H9 (cell line): ENCODE measurements around the gene NEDD9. TPM values are rescaled to one million over a fixed set of nuclear protein-coding genes. Genes with fewer than 3 reads are reported as not detected.

ENCODE experiments used
- DNase-seq: peaks from one replicate; pipeline ENCODE4 v3.0.0-alpha.2; 2017
- H2AFZ ChIP-seq: one replicate; pipeline ENCODE4 v1.6.1; 2013; ENCODE audit warnings: mild to moderate bottlenecking, low read length, control low read depth, moderate library complexity
- H2AK5ac ChIP-seq: 2 replicates; pipeline ENCODE4 v1.6.1; 2013; ENCODE audit warnings: low read length, control low read depth, mixed read lengths; ENCODE audit not compliant: insufficient read length
- H2BK120ac ChIP-seq: one replicate; pipeline ENCODE4 v1.6.1; 2013; ENCODE audit warnings: low read depth, mild to moderate bottlenecking, low read length, control low read depth, inconsistent platforms; ENCODE audit not compliant: poor library complexity, severe bottlenecking
- H2BK12ac ChIP-seq: 2 replicates; pipeline ENCODE4 v1.6.1; 2013; ENCODE audit warnings: low read length, control low read depth, mixed read lengths, low read depth; ENCODE audit not compliant: insufficient read length
- H2BK15ac ChIP-seq: 2 replicates; pipeline ENCODE4 v1.6.1; 2013; ENCODE audit warnings: low read depth, low read length, control low read depth
- H2BK20ac ChIP-seq: one replicate; pipeline ENCODE4 v1.6.1; 2013; ENCODE audit warnings: low read depth, mild to moderate bottlenecking, low read length, control low read depth, inconsistent platforms; ENCODE audit not compliant: poor library complexity, severe bottlenecking
- H2BK5ac ChIP-seq: 2 replicates; pipeline ENCODE4 v1.6.1; 2013; ENCODE audit warnings: low read length, control low read depth, mixed read lengths; ENCODE audit not compliant: insufficient read length
- H3K14ac ChIP-seq: 2 replicates; pipeline ENCODE4 v1.6.1; 2013; ENCODE audit warnings: low read length, control low read depth; ENCODE audit not compliant: insufficient read depth
- H3K18ac ChIP-seq: 2 replicates; pipeline ENCODE4 v1.6.1; 2013; ENCODE audit warnings: low read depth, mild to moderate bottlenecking, mixed read lengths, low read length, control low read depth; ENCODE audit not compliant: insufficient read length
- H3K23ac ChIP-seq: 2 replicates; pipeline ENCODE4 v1.6.1; 2013; ENCODE audit warnings: low read length, control low read depth, mixed read lengths, low read depth; ENCODE audit not compliant: insufficient read length
- H3K23me2 ChIP-seq: 2 replicates; pipeline ENCODE4 v1.6.1; 2013; ENCODE audit warnings: low read depth, mild to moderate bottlenecking, mixed read lengths, low read length, control low read depth; ENCODE audit not compliant: insufficient read length, poor library complexity, severe bottlenecking
- H3K27ac ChIP-seq: 2 replicates; pipeline ENCODE4 v1.5.1; 2013; ENCODE audit warnings: low read length, control low read depth, mixed read lengths, low read depth; ENCODE audit not compliant: insufficient read length
- H3K27me3 ChIP-seq: 2 replicates; pipeline ENCODE4 v1.6.1; 2013; ENCODE audit warnings: low read length, control low read depth, inconsistent platforms; ENCODE audit not compliant: insufficient read depth
- H3K4ac ChIP-seq: 2 replicates; pipeline ENCODE4 v1.6.1; 2013; ENCODE audit warnings: low read depth, mild to moderate bottlenecking, control low read depth, inconsistent platforms, low read length, moderate library complexity
- H3K4me1 ChIP-seq: 2 replicates; pipeline ENCODE4 v1.6.1; 2013; ENCODE audit warnings: low read length, control low read depth, inconsistent platforms; ENCODE audit not compliant: insufficient read depth
- H3K4me2 ChIP-seq: 2 replicates; pipeline ENCODE4 v1.6.1; 2013; ENCODE audit warnings: low read length, control low read depth, mixed read lengths; ENCODE audit not compliant: insufficient read length, insufficient read depth
- H3K56ac ChIP-seq: 2 replicates; pipeline ENCODE4 v1.6.1; 2013; ENCODE audit warnings: low read depth, mild to moderate bottlenecking, mixed read lengths, low read length, control low read depth; ENCODE audit not compliant: insufficient read length
- H3K79me1 ChIP-seq: 2 replicates; pipeline ENCODE4 v1.6.1; 2013; ENCODE audit warnings: low read depth, mild to moderate bottlenecking, moderate library complexity, low read length, control low read depth, inconsistent platforms; ENCODE audit not compliant: insufficient read depth, poor library complexity, severe bottlenecking
- H3K79me2 ChIP-seq: 2 replicates; pipeline ENCODE4 v1.6.1; 2013; ENCODE audit warnings: low read length, control low read depth, inconsistent platforms; ENCODE audit not compliant: insufficient read depth
- H3K9ac ChIP-seq: 2 replicates; pipeline ENCODE4 v1.6.1; 2013; ENCODE audit warnings: low read length, control low read depth, mixed read lengths; ENCODE audit not compliant: insufficient read length; ENCODE audit errors: extremely low read depth
- H3K9me3 ChIP-seq: one replicate; pipeline ENCODE4 v1.6.1; 2013; ENCODE audit warnings: low read depth, low read length, inconsistent platforms; ENCODE audit not compliant: control insufficient read depth
- H3T11ph ChIP-seq: one replicate; pipeline ENCODE4 v1.6.1; 2013; ENCODE audit warnings: mild to moderate bottlenecking, low read length, control low read depth, inconsistent platforms
- H4K20me1 ChIP-seq: one replicate; pipeline ENCODE4 v1.6.1; 2013; ENCODE audit not compliant: control insufficient read depth, insufficient read length, insufficient read depth
- H4K5ac ChIP-seq: 2 replicates; pipeline ENCODE4 v1.6.1; 2013; ENCODE audit warnings: low read depth, mild to moderate bottlenecking, mixed read lengths, low read length, control low read depth; ENCODE audit not compliant: insufficient read length
- H4K8ac ChIP-seq: replicated peaks from 2 replicates; pipeline ENCODE4 v1.6.1; 2013; ENCODE audit warnings: low read length, control low read depth, mixed read lengths, low read depth; ENCODE audit not compliant: insufficient read length
- H4K91ac ChIP-seq: 2 replicates; pipeline ENCODE4 v1.6.1; 2013; ENCODE audit warnings: low read depth, mild to moderate bottlenecking, moderate library complexity, mixed read lengths, low read length, control low read depth; ENCODE audit not compliant: insufficient read length
- H3K27ac Mint-ChIP-seq, 3 experiments: 2 replicates in 2 of 3; 3 replicates in 1 of 3; pipeline ENCODE4 v1.8.0; 2020 to 2021; ENCODE audit warnings: mixed read lengths in 3 of 3, mild to moderate bottlenecking in 1 of 3, moderate library complexity in 1 of 3
- H3K27me3 Mint-ChIP-seq: 2 replicates; pipeline ENCODE4 v1.8.0; 2021; ENCODE audit warnings: low read depth, mild to moderate bottlenecking, moderate library complexity, mixed read lengths
- H3K36me3 Mint-ChIP-seq, 3 experiments: 2 replicates in 2 of 3; 3 replicates in 1 of 3; pipeline ENCODE4 v1.8.0; 2020 to 2021; ENCODE audit warnings: low read depth in 3 of 3, mixed read lengths in 3 of 3; ENCODE audit not compliant: insufficient read depth in 1 of 3
- H3K4me1 Mint-ChIP-seq, 2 experiments: 2 replicates each; pipeline ENCODE4 v1.8.0; 2020; ENCODE audit warnings: mixed read lengths in 2 of 2
- H3K4me3 Mint-ChIP-seq, 2 experiments: 2 replicates in 1 of 2; 3 replicates in 1 of 2; pipeline ENCODE4 v1.8.0; 2020 to 2021; ENCODE audit warnings: mild to moderate bottlenecking in 2 of 2, mixed read lengths in 2 of 2, moderate library complexity in 1 of 2
- H3K9me3 Mint-ChIP-seq, 2 experiments: 2 replicates in 1 of 2; 3 replicates in 1 of 2; pipeline ENCODE4 v1.8.0; 2020; ENCODE audit warnings: mild to moderate bottlenecking in 2 of 2, mixed read lengths in 2 of 2, moderate library complexity in 1 of 2
- total RNA-seq: library from RNA; stranded (reverse); gene quantifications from 2 replicates; pipeline ENCODE4 v1.2.1, GENCODE V29; 2021
- TF ChIP-seq, protein P1 (sequence below): fragments of 200-600 bp; sonication (generic); conservative IDR thresholded peaks from 3 replicates; pipeline ENCODE4 v1.8.0; 2021; ENCODE audit warnings: antibody characterized with exemption, mild to moderate bottlenecking

Gene NEDD9
- total RNA-seq, 1 experiment from 2014 or later: 5.5 TPM

DNA sequence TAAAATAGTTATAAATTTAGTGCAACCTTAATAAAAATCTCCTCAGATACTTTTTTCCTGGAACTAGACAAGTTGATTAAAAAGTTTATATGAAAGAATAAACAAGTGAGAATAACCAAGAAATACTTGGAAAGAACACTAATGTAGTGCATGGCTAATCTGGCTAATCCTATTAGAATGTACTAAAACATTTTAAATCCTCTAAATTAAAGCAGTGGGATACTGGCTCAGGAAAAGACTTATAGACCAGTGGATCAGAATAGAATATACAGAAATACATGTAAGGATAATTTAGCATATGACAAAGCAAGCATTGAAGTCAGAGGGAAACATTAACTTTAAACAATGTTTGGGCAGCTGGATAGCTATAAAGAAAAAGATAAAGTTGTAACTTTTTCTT, 79.9 kb downstream of the NEDD9 start:
- no peak overlapping the region for H3K14ac ChIP-seq
- H3K9me3 ChIP-seq: no peaks in the 10 kb centered on the region
- TF ChIP-seq, protein P1, sequence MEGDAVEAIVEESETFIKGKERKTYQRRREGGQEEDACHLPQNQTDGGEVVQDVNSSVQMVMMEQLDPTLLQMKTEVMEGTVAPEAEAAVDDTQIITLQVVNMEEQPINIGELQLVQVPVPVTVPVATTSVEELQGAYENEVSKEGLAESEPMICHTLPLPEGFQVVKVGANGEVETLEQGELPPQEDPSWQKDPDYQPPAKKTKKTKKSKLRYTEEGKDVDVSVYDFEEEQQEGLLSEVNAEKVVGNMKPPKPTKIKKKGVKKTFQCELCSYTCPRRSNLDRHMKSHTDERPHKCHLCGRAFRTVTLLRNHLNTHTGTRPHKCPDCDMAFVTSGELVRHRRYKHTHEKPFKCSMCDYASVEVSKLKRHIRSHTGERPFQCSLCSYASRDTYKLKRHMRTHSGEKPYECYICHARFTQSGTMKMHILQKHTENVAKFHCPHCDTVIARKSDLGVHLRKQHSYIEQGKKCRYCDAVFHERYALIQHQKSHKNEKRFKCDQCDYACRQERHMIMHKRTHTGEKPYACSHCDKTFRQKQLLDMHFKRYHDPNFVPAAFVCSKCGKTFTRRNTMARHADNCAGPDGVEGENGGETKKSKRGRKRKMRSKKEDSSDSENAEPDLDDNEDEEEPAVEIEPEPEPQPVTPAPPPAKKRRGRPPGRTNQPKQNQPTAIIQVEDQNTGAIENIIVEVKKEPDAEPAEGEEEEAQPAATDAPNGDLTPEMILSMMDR: no peak
- H3K79me1 ChIP-seq: no peaks in the 10 kb centered on the region
- Mint-ChIP-seq H3K27ac (no peak overlapping the region), H3K4me3 (no peak overlapping the region), H3K27me3 (no peaks in the 10 kb centered on the region), H3K9me3 (no peaks in the 10 kb centered on the region), H3K36me3 (no peaks in the 10 kb centered on the region), H3K4me1 (peaks cover 20 to 25% of the 10 kb centered on the region in 2 experiments)
- no peak overlapping the region for H4K91ac ChIP-seq
- H3K4ac ChIP-seq: no peak overlapping the region
- H2AFZ ChIP-seq: no peak overlapping the region
- H3K4me1 ChIP-seq: peaks cover 5% of the 10 kb centered on the region; the same call in 1 of the 2 replicates
- H3T11ph ChIP-seq: no peak overlapping the region
- H4K5ac ChIP-seq: no peak overlapping the region
- no peak overlapping the region for H3K9ac ChIP-seq
- H3K56ac ChIP-seq: no peak overlapping the region
- no peak overlapping the region for H3K4me2 ChIP-seq
- no peak overlapping the region for H2BK15ac ChIP-seq
- no peaks in the 10 kb centered on the region for H3K23me2 ChIP-seq
- no peaks in the 10 kb centered on the region for H3K27me3 ChIP-seq
- no peaks in the 10 kb centered on the region for H4K20me1 ChIP-seq
- no peak overlapping the region for H2BK20ac ChIP-seq
- no peaks in the 10 kb centered on the region for H3K79me2 ChIP-seq
- H3K23ac ChIP-seq: no peak overlapping the region
- H3K18ac ChIP-seq: no peak overlapping the region
- no peak overlapping the region for H2BK120ac ChIP-seq
- no peak overlapping the region for H3K27ac ChIP-seq
- H2BK5ac ChIP-seq: no peak overlapping the region
- no peak for DNase-seq
- no peak overlapping the region for H4K8ac ChIP-seq
- no peak overlapping the region for H2BK12ac ChIP-seq
- no peak overlapping the region for H2AK5ac ChIP-seq
